Activated CD4-positive, alpha-beta T cell treated with anti-CD3 and anti-CD28 coated beads, Interleukin-2, Interleukin-4, amounts not matched to agents 100 ng/mL and 50 ng/mL, durations not matched to agents 16 hours and 8 hours (primary cell): ENCODE data around the gene IHH.

Experiments used
- DNase-seq: peaks from one replicate; pipeline ENCODE4 v3.0.0-alpha.2; 2020; ENCODE audit warnings: low spot score

Gene IHH

DNA sequence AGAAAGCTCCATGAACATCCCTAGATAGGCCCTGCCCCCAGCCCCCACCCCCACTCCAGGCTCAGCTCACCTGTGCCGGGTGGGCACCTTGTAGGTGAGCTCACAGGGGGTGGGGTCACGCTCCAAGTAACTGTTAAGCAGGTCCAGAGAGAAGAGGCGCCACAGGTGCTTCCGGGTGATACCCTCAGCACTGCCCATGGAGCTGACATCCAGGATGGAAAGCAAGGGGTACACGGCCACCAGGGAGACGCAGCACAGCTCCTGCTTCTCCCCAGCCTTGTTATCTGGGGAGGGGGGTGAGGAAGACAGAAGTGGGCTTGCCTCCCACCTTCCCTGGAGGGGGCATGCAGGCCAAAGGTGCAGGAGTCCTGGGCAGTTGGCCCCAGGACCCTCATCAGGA lies 41.3 kb downstream of the IHH start:
- no peak for DNase-seq

DNA sequence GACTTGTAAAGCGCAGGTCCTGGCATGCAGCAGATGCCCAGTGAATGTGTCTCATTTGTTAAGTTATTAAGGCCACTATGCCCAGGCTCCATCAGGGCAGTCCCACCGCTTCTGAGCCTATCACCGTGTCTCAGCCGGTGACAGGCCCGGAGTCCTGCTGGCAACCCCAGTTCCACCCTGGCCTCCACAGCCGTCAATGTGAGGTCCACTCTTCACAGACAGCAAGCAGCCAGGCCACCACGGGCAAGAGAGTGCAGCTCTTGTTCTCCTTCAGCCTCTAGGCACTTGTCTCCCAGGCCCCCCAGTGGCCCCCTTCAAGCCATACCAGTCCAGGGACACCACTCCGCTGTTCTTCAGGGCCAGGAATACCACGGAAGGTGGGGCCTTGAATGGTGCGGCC lies 42.0 kb downstream of the IHH start:
- no peak for DNase-seq

DNA sequence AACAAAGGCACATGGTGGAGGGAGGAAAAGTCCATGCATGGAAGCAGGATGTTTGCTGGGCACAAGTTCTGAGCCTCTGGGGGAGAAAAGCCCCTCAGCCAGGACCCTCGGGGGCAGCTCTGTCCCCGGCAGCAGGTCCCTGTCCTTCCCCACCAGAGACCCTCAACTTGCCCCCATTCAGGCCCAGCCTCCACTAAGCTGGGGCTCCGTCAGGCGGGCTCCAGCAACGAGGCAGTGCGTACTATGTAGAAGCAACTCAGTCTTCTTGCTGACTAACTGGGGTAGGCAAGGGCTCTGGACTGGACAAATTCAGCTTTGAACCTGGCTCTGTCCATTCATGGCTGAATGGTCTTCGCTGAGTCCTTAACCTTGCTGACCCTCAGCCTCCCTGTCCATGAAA lies 42.4 kb downstream of the IHH start:
- no peak for DNase-seq

DNA sequence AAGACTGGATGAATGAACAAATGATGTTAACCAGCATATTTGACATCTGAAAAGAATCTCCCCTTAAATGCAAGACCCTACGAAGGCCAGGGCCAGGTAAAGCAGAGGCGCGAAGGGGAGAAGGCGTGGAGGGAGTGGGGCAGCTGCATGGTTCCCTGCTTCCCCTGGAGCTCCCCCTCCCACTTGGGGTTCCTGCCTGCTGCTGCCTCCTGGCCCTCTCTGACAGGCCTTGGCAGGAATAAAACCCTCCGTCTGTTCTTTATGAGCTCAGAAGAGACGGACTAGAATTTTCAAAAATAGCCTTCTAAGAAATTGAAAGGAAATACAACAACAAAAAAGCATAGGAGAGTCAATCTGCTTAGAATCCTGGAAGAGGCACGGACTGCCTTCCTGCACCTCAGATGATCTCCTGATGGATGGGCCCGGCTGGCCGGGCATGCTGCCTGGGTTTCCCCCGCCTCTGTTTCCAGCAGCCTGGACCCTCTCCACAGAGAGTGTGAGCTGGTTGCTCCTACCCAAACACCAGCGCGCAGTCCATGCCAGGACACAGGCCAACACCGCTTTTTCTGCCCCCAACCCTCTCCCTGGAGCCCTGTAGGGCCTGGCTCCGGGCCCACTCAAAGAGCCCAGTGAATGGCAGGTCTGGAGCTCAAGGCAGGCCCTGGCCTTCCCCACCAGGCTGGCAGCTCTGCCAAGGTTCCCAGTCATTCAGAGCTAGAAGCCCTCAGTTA lies 43.4 kb downstream of the IHH start:
- no peak for DNase-seq

DNA sequence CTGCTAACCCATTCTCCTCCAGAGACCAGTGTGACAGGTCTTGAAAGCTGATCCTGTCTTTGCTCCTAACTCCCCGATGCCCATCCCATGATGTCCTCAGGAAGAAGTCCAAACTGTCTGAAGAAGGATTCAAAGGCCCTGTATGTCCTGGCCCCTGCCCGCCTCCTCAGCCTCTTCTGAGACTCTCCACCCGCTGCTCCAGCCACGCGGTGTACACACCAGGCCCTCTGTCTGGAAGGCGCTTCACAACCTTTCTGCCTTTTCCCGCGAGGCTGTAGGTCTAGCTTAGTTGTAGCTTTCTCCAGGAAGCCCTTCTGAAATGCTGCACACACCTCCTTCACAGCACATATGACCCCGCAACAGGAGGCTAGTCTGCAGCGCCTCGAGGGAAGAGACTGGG lies 44.0 kb downstream of the IHH start:
- DNase-seq: no peak

DNA sequence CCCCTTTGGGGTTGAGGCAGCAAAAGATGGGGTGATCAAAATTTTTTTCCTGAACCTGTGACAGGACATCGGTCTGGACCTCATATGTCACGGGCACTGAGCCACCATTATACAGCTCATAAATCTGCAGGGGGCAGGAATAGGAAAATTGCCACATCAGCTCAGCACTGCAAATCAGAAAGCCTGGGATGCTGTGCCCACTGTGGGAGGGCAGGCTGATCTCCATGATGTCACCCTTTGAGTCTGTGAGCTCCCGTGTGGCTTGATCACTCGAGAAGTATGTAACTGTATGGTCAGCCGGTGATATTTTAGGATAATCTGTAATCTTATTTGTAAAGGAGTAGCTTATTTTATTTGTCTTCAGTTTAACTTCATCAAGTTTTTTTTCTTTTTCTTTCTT lies 49.8 kb downstream of the IHH start:
- DNase-seq: no peak

DNA sequence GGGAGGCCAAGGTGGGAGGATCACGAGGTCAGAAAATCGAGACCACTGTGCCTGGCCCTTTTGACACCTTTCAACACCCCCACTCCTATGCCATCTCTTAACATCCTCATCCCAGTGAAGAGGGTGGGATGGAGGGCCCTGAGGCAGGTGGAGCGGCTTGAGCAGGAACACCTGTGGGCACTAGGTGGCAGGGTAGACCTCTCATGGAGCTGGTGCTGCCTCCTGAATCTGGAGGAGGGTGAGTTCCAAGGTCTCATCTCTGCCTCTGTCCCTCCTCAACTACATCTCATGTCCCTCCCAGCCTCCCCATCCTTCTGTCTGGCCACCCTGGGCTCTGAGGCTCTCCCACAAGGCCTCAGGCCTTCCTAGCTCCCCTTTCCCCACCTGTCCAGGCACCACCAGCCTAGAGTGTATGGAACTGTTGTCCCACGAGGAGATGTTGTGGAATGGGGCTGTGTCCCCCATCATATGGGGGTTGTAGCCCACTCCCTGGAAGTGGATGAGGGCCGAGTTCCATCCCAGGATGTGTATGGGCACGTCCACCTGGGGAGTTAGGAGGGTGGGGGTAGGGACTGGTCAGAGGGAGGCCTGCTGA lies 50.5 kb downstream of the IHH start:
- no peak for DNase-seq

DNA sequence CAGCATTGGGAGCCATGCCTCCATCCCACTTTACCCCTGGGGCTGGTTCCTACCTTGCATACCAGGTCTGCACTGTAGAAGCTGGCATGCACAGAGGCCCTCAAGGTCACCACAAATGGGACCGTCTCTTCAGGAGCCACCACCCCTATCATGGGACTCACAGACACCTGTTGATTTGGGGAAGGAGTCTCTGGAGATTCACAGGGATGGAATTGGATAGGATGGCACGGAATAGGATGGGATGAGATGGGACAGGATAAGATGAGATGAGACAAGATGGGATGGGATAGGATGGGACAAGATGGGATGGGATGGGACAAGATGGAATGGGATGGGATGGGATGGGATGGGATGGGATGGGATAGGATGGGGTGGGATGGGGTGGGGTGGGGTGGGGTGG lies 51.4 kb downstream of the IHH start:
- DNase-seq: no peak
